ENCODE measurements around the gene CALM1. TPM values are rescaled to one million over a fixed set of nuclear protein-coding genes. Genes with fewer than 3 reads are reported as not detected.

The CALM1 gene
- total RNA-seq, 1 donor from 2014 or later, result 362 TPM

- no peak for DNase-seq (ENCODE audit: low spot score)
- Mint-ChIP-seq H3K36me3 (peaks cover 3% of the 10 kb centered on the region), H3K27me3 (ENCODE audit: insufficient read depth, low read depth) (peaks cover 5% of the 10 kb centered on the region), H3K4me1 (peaks cover 23% of the 10 kb centered on the region), H3K27ac (no peak overlapping the region), H3K4me3 (no peak overlapping the region), H3K9me3 (peaks cover 19% of the 10 kb centered on the region)
- peaks cover 4% of the 10 kb centered on the region for H3F3A ChIP-seq (ENCODE audit: low read depth)
- no peaks in the 10 kb centered on the region for H3K79me2 ChIP-seq (ENCODE audit: low read depth)
- H3K27me3 ChIP-seq, result no peaks in the 10 kb centered on the region
- no peak overlapping the region for H3K27ac ChIP-seq
- H3K9me3 ChIP-seq (ENCODE audit: low read depth), result no peaks in the 10 kb centered on the region
- no peak overlapping the region for H3K4me2 ChIP-seq
- no peak overlapping the region for H2AFZ ChIP-seq (replicated peaks)
- TF ChIP-seq EZH2 (IDR thresholded peaks at IDR 0.05) (no peak), CTCF (IDR thresholded peaks at IDR 0.05) (no peak), EZH2phosphoT487 (IDR thresholded peaks at IDR 0.05) (no peak)
- no peak overlapping the region for H3K4me3 ChIP-seq
- peaks cover 4% of the 10 kb centered on the region for H3K36me3 ChIP-seq
- H3K9ac ChIP-seq, result no peak overlapping the region
- peaks cover 4% of the 10 kb centered on the region for H3K4me1 ChIP-seq
- H4K20me1 ChIP-seq (ENCODE audit: low read depth), result no peaks in the 10 kb centered on the region
Observed at GRCh38 chr14:90445011-90445410, 48.2 kb downstream of the CALM1 start.

GRCh38 chr14:90446405-90446804 lies 49.6 kb downstream of the CALM1 start:
- DNase-seq (ENCODE audit: low spot score), result no peak
- Mint-ChIP-seq H3K4me1 (peaks cover 16% of the 10 kb centered on the region), H3K36me3 (peaks cover 3% of the 10 kb centered on the region), H3K9me3 (peaks cover 19% of the 10 kb centered on the region), H3K4me3 (no peak overlapping the region), H3K27ac (no peak overlapping the region), H3K27me3 (ENCODE audit: insufficient read depth, low read depth) (peaks cover 5% of the 10 kb centered on the region)
- H3K4me3 ChIP-seq, result no peak overlapping the region
- no peak overlapping the region for H3K4me2 ChIP-seq
- H3K4me1 ChIP-seq, result no peaks in the 10 kb centered on the region
- H3K36me3 ChIP-seq, result peaks cover 4% of the 10 kb centered on the region
- H3K27me3 ChIP-seq, result no peaks in the 10 kb centered on the region
- H2AFZ ChIP-seq (replicated peaks), result no peak overlapping the region
- no peaks in the 10 kb centered on the region for H3K79me2 ChIP-seq (ENCODE audit: low read depth)
- no peak overlapping the region for H3K9ac ChIP-seq
- H3K9me3 ChIP-seq (ENCODE audit: low read depth), result no peaks in the 10 kb centered on the region
- TF ChIP-seq EZH2 (IDR thresholded peaks at IDR 0.05), result no peak
- TF ChIP-seq CTCF (IDR thresholded peaks at IDR 0.05), result no peak
- TF ChIP-seq EZH2phosphoT487 (IDR thresholded peaks at IDR 0.05), result no peak
- no peak overlapping the region for H3K27ac ChIP-seq
- H4K20me1 ChIP-seq (ENCODE audit: low read depth), result no peaks in the 10 kb centered on the region
- H3F3A ChIP-seq (ENCODE audit: low read depth), result no peaks in the 10 kb centered on the region

GRCh38 chr14:90447720-90448497 lies 51.1 kb downstream of the CALM1 start:
- no peak overlapping the region for H3K4me2 ChIP-seq
- no peak overlapping the region for H3K4me3 ChIP-seq
- TF ChIP-seq CTCF (IDR thresholded peaks at IDR 0.05) (no peak), EZH2 (IDR thresholded peaks at IDR 0.05) (no peak), EZH2phosphoT487 (IDR thresholded peaks at IDR 0.05) (no peak)
- H3K79me2 ChIP-seq (ENCODE audit: low read depth), result no peaks in the 10 kb centered on the region
- Mint-ChIP-seq H3K36me3 (peaks cover 3% of the 10 kb centered on the region), H3K4me1 (peaks cover 17% of the 10 kb centered on the region), H3K9me3 (peaks cover 19% of the 10 kb centered on the region), H3K27me3 (ENCODE audit: insufficient read depth, low read depth) (peaks cover 6% of the 10 kb centered on the region), H3K27ac (no peak overlapping the region), H3K4me3 (no peak overlapping the region)
- H3K27ac ChIP-seq, result no peak overlapping the region
- no peak for DNase-seq (ENCODE audit: low spot score)
- no peak overlapping the region for H2AFZ ChIP-seq (replicated peaks)
- H3K4me1 ChIP-seq, result no peaks in the 10 kb centered on the region
- no peaks in the 10 kb centered on the region for H3F3A ChIP-seq (ENCODE audit: low read depth)
- H4K20me1 ChIP-seq (ENCODE audit: low read depth), result no peaks in the 10 kb centered on the region
- no peaks in the 10 kb centered on the region for H3K9me3 ChIP-seq (ENCODE audit: low read depth)
- no peak overlapping the region for H3K9ac ChIP-seq
- peaks cover 4% of the 10 kb centered on the region for H3K36me3 ChIP-seq
- H3K27me3 ChIP-seq, result no peaks in the 10 kb centered on the region
